HUDEP-2 (cell line): ENCODE measurements around the gene DND1.
"Not testable (repeated sequence)": the region's sequence is repeated elsewhere in the genome, so short reads cannot be mapped to it uniquely, and the experiment has no call there.

Source experiments
- DNase-seq, 76 experiments: peaks; one replicate each; lab custom pipeline; 2025; ENCODE audit not compliant: unreplicated experiment in 76 of 76; lab: John Stamatoyannopoulos, UW

DND1 gene

GRCh38 chr5:140673187-140673976 is at the start of gene DND1:
Gene DND1 (minus strand): TSS chr5:140673576. CDS start chr5:140673542, 34 bp downstream.
- no peak for DNase-seq

DNA sequence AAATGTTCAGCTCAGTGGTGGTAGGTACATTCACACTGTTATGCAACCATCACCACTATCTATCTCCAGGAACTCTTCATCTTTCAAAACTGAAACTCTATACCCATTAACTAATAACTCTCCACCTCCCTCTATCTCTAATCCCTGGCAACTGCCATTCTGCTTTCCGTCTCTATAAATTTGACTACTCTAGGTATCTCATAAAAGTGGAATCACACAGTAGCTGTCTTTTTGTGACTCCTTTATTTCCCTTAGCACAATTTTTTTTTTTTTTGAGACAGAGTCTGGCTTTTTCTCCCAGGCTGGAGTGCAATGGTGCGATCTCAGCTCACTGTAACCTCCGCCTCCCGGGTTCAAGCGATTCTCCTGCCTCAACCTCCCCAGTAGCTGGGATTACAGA is 48.0 kb upstream of the DND1 start:
- DNase-seq, result not testable (repeated sequence)

DNA sequence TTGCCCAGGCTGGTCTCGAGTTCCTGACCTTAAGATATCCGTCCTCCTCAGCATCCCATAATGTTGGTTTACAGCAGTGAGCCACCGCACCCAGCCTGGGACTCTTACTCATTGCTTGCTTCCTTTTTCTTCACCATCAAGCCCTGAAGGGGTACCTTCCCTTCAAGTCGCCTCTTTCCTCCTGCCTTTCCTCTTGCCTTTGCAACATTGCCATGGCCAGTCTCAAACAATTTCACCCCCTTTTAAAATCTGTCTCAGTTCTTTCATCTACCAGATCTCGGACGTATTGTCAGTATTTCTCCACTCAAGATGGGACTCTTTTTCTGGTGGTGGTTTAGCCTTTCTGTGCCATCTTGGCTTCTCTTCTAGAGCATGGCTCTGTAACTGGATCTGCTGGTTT is 47.4 kb upstream of the DND1 start:
- not testable (repeated sequence) for DNase-seq

DNA sequence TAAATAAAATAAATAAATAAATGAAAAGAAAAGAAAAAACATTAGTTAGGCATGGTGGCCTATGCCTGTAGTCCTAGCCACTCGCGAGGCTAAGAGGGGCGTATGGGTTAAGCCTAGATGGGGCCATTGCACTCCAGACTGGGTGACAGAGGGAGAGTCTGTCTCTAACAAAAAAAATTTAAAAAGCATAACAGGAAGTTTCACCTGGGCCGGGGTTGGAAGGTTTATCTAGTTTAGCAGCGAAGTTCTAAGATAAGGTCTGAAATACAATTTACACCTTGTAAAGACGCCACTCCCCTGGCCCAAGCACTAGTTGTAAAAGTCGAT is 44.9 kb upstream of the DND1 start:
- DNase-seq, result no peak

DNA sequence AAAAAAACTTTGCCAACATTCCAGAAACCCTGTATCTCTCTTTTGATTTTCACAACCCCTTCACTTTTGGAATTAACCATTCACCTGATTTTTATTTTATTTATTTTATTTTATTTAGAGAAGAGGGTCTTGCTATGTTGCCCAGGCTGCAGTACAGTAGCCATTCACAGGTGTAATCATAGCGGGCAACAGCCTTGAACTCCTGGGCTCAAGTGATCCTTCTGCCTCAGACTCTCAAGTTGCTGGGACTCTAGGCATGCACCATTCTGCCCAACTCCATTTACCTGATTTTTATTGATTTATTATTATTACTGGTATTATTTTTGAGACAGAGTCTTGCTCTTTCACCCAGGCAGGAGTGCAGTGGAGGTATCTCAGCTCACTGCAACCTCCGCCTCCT is 42.9 kb upstream of the DND1 start:
- not testable (repeated sequence) for DNase-seq

DNA sequence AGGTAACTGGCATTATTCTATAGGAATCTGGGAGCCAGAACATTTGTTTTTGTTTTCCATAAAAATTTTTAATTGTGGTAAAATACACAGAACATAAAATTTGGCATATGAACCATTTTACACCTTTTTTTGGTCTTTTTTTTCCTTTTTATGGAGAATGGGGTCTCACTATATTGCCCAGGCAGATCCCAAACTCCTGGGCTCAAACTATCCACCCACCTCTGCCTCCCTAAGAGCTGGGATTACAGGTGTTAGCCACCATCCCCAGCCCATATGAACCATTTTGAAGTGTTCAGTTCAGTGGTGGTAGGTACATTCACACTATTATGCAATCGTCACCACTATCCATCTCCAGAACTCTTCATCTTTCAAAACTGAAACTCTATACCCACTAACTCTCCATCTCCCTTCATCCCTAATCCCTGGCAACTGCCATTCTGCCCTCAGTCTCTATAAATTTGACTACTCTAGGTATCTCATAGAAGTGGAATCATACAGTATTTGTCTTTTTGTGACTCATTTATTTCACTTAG is 40.3 kb upstream of the DND1 start:
- DNase-seq, result no peak

GRCh38 chr5:140711794-140712193 is 38.4 kb upstream of the DND1 start:
- no peak for DNase-seq

DNA sequence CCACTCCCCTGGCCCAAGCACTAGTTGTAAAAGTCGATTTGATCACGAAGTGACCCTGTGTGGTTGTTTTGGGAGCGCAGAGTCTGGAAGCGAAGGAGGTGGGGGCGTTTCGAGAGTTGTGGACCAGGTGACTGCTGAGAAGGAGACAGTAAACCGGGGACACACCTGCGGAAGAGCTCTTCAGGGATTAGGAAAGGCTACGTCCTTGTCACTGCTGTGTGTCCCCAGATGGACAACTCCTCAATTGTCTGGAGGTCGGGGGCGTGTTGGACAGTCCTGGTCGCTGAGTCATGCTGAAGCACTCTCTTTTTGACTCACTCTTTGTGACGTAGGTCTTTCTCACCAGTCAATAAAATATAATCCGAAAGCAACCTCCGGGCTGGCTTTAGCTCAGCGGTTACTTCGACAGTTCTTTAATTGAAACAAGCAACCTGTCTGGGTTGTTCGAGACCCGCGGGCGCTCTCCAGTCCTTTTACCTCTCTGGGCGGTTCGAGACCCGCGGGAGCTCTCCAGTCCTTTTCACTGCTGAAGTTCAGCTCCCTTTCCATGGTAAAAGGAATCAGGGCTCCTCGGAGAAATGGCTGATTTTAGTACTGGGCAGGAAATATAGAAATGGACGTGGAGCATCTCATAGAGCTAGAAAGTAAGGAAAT is 37.6 kb upstream of the DND1 start:
- peak in 75 of 76 experiments; percentile 43 to 98 (median 92) for DNase-seq

DNA sequence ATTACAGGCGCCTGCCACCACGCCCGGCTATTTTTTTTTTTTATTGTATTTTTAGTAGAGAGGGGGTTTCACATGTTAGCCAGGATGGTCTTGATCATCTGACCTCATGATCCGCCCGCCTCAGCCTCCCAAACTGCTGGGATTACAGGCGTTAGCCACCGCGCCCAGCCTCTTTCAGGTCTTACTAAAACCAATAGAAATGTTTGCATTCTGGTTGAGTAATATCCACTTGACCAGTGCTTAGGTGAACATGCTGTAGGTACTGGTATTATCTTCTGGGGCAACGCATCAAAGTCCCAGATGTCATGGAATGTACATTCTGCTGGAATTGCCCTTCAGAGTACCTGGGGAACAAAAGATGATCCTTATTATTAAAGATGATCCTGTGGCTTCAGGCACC is 35.4 kb upstream of the DND1 start:
- DNase-seq, result not testable (repeated sequence)

DNA sequence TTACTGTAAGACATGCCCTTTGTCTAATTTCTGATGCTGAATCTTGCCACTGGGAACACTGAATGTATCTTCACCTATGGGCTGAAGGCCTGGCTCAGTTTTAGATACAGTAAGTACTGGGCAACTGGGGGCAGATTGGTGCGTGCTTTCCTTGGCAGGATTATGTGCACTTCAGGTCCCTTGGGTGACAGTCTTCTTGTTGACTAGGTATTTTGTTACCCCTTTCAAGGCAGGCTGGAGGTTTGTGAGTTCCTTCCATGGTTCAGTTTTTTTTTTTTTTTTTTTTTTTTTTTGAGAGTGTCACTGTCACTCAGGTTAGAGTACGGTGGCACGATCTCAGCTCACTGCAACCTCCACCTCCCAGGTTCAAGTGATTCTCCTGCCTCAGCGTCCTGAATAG is 34.4 kb upstream of the DND1 start:
- no peak for DNase-seq

DNA sequence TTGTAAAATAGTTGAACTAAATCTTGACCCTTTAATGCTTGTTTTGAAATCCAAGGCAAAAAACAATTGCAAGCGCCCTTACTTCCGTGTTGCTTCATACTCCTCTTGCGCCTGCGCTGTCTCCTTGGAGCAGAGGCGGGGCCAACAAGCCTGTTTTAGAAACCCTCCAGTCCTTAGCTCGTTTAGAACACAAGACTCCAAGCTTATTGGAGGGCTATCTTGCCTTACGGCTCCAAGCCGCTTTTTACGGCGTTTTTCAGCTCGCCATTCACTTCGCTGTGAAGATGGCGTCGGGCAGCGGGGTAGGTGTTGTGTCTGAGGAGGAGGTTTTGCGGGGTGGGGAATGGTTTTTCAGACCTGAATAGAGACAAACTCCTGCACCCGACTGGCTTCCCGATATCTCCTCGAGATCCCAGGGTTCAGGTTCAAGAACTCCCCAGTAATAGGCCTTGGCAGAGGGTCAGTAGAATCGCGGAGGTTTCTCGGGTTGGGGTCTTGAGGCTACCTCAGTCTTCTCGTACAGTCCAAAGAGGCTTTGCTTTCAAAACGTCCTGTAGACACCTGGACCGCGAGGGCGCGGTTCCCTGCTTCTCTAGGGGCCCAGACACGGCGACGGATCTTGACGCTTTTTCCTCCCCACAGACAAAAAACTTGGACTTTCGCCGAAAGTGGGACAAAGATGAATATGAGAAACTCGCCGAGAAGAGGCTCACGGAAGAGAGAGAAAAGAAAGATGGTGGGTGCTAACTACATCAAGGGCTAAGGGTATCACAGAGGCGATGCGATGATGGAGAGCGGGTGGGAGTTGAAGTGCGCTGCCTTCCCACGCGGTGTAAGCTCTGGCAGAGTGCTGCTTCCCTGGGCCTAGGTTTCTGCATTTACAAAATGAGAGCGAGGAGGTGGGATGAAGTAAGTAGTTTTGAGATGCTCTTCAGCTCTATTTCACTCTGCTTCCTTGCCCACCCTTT is 27.1 kb upstream of the DND1 start, which contains the start of gene ZMAT2:
Gene ZMAT2, plus strand, starts transcription at position 271 of the 968 bp plus-strand sequence. Its CDS starts 14 bp downstream, at position 285.
- peak in 75 of 76 experiments; percentile 8 to 96 (median 86) for DNase-seq

DNA sequence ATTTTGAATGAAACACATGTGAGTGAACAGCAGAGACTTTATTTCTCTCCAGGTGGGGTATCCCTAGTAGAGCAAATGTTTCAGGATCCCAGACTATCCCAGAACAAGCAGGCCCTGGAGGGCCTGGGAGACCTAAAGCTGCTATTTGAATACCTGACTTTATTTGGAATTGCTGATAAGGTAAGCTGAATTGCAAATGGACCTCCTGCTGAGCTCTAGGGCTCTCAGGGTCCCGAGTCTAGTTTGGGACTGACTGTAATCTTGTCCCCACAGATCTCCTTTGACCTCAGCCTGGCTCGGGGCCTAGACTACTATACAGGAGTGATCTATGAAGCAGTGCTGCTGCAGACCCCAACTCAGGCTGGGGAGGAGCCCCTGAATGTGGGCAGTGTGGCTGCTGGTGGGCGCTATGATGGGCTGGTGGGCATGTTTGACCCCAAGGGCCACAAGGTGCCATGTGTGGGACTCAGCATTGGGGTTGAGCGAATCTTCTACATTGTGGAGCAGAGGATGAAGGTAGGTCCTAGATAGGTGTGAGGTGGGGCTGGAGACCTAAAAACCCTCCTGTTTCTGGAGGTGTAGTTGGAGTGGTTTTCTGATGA is 23.6 kb upstream of the DND1 start:
- no peak for DNase-seq

DNA sequence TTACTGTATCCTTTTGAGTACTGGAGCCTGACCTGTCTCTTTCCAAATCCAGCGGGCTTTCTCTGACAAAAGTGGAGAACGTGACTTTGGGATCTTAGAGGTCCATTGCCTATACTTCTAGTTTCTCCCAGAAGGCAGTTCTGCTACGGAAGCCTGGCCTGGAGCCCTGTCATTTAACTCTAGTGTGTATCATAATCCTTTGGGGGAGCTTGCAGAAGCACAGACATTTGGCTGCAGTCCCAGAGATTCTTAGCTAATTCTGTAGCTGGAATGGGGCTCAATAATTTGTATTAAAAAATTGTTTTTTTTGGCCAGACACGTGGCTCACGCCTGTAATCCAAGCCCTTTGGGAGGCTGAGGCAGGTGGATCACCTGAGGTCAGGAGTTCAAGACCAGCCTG is 20.9 kb upstream of the DND1 start:
- DNase-seq, result no peak

- DNase-seq, result peak in 75 of 76 experiments; percentile 25 to 92 (median 83)
Measured at GRCh38 chr5:140690941-140691924, 17.9 kb upstream of the DND1 start, which contains the start of the genes HARS1 and HARS2. Gene HARS1 (minus strand): TSS chr5:140691370. CDS start chr5:140691304, 66 bp downstream. Gene HARS2 (plus strand): TSS chr5:140691455. CDS start chr5:140691649, 194 bp downstream.

- DNase-seq, result no peak
Measured at GRCh38 chr5:140690376-140690932, 17.1 kb upstream of the DND1 start.

- DNase-seq, result peak in 73 of 76 experiments; percentile 8 to 92 (median 57)
Measured at GRCh38 chr5:140678993-140679392, 5.6 kb upstream of the DND1 start.

GRCh38 chr5:140677947-140678346 is 4.6 kb upstream of the DND1 start:
- DNase-seq, result no peak

DNA sequence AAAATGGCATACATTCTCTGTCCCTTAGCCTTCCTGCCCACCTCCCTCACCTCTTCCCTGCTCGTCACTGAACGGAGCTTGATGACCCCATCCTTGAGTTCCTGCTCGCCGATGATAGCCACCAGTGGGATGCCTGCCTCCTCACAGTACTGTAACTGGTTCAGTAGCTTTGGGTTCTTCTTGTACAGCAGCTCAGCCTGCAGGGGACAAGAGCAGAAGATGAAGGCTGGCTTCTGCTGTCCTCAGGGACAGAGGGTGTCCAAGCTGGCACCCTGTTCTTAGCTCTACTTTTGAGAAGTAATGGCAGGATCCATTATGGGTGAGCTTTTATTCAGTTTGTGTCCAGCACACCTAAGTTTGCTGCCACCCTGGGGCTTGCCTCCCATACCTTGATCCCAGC is 1.3 kb upstream of the DND1 start:
- DNase-seq, result no peak

- peak in 2 of 76 experiments; percentile 3 to 5 for DNase-seq
Measured at GRCh38 chr5:140674211-140674610, 835 bp upstream of the DND1 start.
